GM21526 (cell line): Measurements from ENCODE around the gene CLC.

Experiments used
- ATAC-seq: cut with Tn5 transposase; IDR thresholded peaks from one replicate; pipeline ENCODE4 v1.9.1; 2021; ENCODE audit warnings: moderate library complexity; ENCODE audit not compliant: unreplicated experiment, low FRiP score

The CLC gene

GRCh38 chr19:39681416-39681815 lies 56.4 kb downstream of the CLC start:
- ATAC-seq, result no peak
